SJSA1 (cell line): ENCODE results near the gene PGGHG. TPM values are rescaled to one million over a fixed set of nuclear protein-coding genes. Genes with fewer than 3 reads are reported as not detected.
"Not testable (repeated sequence)": the region's sequence is repeated elsewhere in the genome, so short reads cannot be mapped to it uniquely, and the experiment has no call there.

Source experiments
- DNase-seq, 2 experiments: peaks; one replicate each; pipeline ENCODE4 v3.0.0-alpha.2; 2015 to 2020; ENCODE audit warnings: low spot score in 2 of 2, low read depth in 1 of 2
- H3K27ac ChIP-seq: fragments of 250-450 bp; sonication (Bioruptor Pico); 2 replicates; pipeline ENCODE4 v1.5.1; 2020; ENCODE audit warnings: mild to moderate bottlenecking, moderate library complexity
- H3K27me3 ChIP-seq: fragments of 250-450 bp; sonication (Bioruptor Pico); replicated peaks from 2 replicates; pipeline ENCODE4 v1.5.1; 2020; ENCODE audit warnings: mild to moderate bottlenecking, moderate library complexity
- H3K36me3 ChIP-seq: fragments of 250-450 bp; sonication (Bioruptor Pico); 2 replicates; pipeline ENCODE4 v1.5.1; 2020; ENCODE audit warnings: mild to moderate bottlenecking
- H3K4me1 ChIP-seq: fragments of 250-450 bp; sonication (Bioruptor Pico); replicated peaks from 2 replicates; pipeline ENCODE4 v1.6.1; 2021; ENCODE audit warnings: mild to moderate bottlenecking
- H3K4me3 ChIP-seq: fragments of 250-450 bp; sonication (Bioruptor Pico); 2 replicates; pipeline ENCODE4 v1.5.1; 2020; ENCODE audit warnings: mild to moderate bottlenecking
- H3K9me3 ChIP-seq: fragments of 250-450 bp; sonication (Bioruptor Pico); replicated peaks from 2 replicates; pipeline ENCODE4 v1.5.1; 2020; ENCODE audit warnings: mild to moderate bottlenecking
- total RNA-seq: library from RNA; depleted of rRNA; stranded (reverse); fragments of >200 nt; shearing (Covaris generic); gene quantifications from 2 replicates; pipeline ENCODE4 v1.2.3, GENCODE V29; 2014

PGGHG gene
- total RNA-seq, 1 experiment from 2014 or later, result 4.6 TPM

DNA sequence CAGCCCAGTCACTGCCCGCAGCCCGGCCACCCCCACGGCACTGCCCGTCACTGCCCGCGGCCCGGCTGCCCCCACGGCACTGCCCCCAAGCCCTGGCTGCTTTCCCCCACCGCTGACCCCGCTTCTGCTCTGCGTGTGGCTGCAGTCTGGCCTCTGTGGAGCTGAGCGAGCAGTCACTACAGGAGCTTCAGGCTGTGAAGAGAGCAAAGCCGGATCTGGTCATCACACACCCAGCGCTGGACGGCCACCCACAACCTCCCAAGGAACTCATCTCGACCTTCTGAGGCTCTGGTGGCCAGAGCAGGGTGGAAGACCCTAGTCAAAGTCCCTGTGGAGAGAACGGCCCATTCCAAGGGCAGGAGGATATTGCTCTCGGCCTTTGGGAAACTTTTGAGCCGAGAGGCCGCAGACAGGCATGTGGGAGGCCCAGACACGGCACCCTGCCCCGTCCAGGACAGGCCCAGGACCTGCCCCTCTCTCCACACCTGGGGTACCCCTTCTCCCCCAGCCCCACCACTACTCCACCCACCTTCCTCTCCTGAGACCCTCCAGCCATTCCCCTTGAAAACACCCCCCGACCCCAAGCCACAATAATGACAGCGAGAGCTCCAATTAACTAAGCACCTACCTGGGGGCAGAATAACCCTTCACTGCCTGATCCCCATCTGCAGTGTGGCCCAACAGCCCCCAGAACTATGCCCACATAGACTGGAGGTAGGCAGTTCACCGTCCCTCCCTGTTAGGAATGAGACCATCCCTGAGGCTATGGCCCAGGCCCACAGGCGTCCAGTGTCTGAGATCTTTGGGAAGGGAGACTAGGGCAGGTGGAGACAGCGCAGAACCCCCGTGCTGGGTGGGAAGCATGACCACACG lies 3.7 kb upstream of the PGGHG start:
- DNase-seq, result no peak
- Histone ChIP-seq H3K27ac (no peak overlapping the region), H3K4me1 (peaks cover 18% of the 10 kb centered on the region), H3K4me3 (no peak overlapping the region), H3K27me3 (peaks cover 42% of the 10 kb centered on the region), H3K36me3 (no peaks in the 10 kb centered on the region), H3K9me3 (0 out of 2 replicates have a peak, but pooled peaks cover under 1% of the 10 kb centered on the region)

DNA sequence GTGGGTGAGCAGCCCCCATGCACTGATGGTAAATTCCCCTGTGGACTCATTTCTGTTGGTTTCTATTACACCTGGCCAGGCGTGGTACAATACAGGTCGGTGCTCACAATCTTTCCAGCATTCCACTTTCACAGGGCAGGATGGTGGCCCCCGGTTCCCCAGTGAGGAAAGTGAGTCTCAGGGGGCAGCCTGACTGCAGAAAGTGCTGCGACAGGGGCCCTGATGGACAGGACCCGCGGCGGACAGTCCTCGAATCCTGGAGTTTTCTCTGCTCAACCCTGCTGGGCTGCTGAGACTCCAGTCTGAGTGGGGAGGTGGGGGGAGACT lies 3.1 kb upstream of the PGGHG start:
- Histone ChIP-seq H3K4me1 (peaks cover 15% of the 10 kb centered on the region), H3K4me3 (no peak overlapping the region), H3K36me3 (no peaks in the 10 kb centered on the region), H3K27me3 (peaks cover 36% of the 10 kb centered on the region), H3K27ac (no peak overlapping the region), H3K9me3 (no peaks in the 10 kb centered on the region)
- DNase-seq, result no peak

DNA sequence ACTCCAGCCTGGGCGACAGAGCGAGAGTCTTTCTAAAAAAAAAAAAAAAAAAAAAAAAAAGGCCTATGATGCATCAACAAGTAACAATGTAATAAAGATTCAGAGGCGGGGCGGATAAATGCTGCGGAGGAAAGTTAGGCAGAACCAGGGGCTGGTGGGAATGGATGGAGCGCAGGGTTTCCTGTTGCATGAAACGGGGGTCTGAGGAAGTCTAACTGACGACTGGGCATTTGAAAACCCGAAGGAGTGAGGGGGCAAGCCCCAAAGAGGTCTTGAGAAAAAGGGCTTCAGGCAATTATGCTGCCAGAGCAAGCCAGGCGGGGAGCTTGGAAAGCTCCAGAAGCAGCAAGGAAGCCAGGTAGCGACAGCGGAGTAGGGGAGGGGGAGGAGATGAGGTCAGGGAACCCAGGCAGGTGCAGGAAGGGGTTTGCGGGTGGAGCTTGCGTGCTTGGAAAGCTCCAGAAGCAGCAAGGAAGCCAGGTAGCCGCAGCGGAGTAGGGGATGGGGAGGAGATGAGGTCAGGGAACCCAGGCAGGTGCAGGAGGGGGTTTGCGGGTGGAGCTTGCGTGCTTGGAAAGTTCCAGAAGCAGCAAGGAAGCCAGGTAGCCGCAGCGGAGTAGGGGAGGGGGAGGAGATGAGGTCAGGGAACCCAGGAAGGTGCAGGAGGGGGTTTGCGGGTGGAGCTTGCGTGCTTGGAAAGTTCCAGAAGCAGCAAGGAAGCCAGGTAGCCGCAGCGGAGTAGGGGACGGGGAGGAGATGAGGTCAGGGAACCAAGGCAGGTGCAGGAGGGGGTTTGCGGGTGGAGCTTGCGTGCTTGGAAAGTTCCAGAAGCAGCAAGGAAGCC lies 1.7 kb upstream of the PGGHG start:
- H3K4me1 ChIP-seq, result peaks cover 15% of the 10 kb centered on the region
- not testable (repeated sequence) for H3K4me3 ChIP-seq, DNase-seq, H3K36me3 ChIP-seq, H3K9me3 ChIP-seq, H3K27ac ChIP-seq
- peaks cover 23% of the 10 kb centered on the region for H3K27me3 ChIP-seq

DNA sequence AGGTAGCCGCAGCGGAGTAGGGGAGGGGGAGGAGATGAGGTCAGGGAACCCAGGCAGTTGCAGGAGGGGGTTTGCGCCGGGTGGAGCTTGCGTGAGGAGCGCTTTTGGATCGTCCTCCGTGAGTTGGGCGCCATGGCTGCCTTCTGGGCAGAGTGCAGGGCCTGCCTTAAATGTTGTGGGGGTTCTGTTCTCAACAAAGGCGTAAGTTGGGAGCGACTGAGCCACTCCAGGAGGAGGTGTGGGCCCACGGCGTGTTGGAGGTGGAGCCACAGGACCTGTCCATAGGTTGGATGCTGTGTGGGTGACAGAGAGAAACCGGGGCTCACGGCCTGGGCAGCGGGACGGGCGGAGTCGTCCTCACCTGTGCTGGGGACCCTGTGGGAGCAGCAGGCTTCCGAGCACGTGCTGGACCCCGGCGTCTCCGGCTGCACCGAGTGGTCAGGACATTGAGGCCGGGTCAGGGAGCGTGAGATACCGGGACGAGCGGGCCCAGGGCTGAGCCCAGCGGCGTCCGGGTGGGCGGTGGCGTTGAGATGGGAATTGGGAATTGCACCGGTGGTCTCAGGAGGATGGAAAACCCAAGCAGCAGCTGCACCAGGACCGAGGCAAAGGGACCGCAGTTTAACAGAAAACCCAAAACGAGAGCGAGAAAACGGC lies 977 bp upstream of the PGGHG start:
- Histone ChIP-seq H3K27me3 (peaks cover 15% of the 10 kb centered on the region), H3K4me3 (peak overlapping the region; percentile 48), H3K36me3 (no peaks in the 10 kb centered on the region), H3K27ac (no peak overlapping the region), H3K9me3 (no peaks in the 10 kb centered on the region), H3K4me1 (peaks cover 15% of the 10 kb centered on the region)
- no peak for DNase-seq

DNA sequence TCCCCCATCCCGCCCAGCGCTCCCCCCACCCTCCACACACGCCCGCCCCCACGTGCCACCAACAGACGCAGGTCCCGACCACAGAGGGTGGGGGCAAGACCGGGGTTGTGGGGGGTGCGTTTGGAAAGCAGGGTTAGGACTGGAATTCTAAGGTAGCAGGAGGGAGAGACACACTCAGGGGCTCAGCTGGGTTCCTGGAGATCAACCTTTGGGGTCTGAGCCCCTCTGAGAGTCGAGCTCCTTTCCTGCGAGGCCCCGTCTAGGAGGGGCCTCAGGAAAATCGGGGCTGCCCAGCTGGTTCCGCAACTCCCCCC lies 429 bp downstream of the PGGHG start:
- Histone ChIP-seq H3K4me3 (no peak overlapping the region), H3K9me3 (no peaks in the 10 kb centered on the region), H3K27ac (no peak overlapping the region), H3K4me1 (peaks cover 15% of the 10 kb centered on the region), H3K27me3 (peaks cover 15% of the 10 kb centered on the region), H3K36me3 (no peaks in the 10 kb centered on the region)
- no peak for DNase-seq

DNA sequence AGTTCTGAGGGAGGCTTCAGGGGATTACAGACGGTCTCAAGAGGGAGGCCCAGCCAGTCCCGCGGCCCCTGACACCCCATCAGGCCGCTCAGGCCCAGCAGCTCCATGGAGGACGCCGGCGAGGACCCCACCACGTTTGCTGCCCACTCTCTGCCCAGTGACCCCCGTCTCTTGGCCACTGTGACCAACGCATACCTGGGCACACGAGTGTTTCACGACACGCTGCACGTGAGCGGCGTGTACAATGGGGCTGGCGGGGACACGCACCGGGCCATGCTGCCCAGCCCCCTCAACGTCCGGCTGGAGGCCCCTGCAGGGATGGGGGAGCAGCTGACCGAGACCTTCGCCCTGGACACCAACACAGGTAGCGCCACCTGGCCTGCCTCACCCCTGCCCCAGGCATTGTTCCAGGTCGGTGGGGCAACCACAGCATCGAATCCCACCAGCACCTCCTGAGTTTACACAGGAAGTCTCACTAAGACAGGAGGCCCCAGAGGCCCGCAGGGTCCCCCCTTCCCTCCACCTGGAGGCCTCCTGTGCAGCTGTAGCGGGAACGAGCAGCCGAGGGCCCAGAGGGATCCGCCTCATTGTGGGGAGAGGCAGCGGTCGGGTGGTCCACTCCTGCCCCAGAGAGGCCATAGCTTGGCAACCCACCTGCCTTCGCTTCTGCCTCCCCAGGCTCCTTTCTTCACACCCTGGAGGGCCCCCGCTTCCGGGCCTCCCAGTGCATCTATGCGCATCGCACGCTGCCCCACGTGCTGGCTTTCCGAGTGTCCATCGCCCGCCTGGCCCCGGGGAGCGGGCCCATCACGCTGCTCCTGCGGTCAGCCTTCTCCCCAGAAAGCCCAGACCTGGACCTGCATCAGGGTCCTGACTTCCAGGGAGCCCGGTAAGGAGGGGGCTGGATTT lies 1.0 kb downstream of the PGGHG start:
- H3K27ac ChIP-seq, result no peak overlapping the region
- H3K4me3 ChIP-seq, result no peak overlapping the region
- H3K36me3 ChIP-seq, result no peaks in the 10 kb centered on the region
- no peak for DNase-seq
- no peaks in the 10 kb centered on the region for H3K9me3 ChIP-seq
- peaks cover 15% of the 10 kb centered on the region for H3K27me3 ChIP-seq
- peaks cover 15% of the 10 kb centered on the region for H3K4me1 ChIP-seq

DNA sequence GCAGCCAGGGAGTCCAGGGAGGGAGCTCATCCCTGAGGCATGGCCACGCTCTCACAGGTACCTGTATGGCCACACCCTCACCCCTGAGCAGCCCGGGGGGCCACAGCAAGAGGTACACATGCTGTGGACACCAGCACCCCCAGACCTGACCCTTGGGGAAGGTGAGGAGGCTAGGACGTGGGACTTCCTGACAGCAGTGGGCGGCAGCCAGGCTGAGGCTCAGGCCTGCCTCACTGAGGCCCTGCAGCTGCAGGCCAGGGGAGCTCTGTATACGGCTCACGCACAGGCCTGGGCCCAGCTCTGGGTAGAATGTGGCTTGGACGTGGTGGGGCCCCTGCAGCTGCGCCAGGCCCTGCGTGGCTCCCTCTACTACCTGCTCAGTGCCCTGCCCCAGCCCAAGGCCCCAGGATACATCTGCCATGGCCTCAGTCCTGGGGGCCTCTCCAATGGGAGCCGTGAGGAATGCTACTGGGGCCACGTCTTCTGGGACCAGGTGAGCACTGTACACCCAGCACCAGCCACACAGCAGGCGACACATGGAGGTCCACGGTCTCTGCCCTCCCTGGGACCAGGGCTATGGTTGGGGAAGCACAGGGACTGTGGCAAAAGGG lies 1.8 kb downstream of the PGGHG start:
- no peak for DNase-seq
- no peaks in the 10 kb centered on the region for H3K36me3 ChIP-seq
- no peak overlapping the region for H3K4me3 ChIP-seq
- H3K9me3 ChIP-seq, result no peaks in the 10 kb centered on the region
- H3K27ac ChIP-seq, result no peak overlapping the region
- H3K27me3 ChIP-seq, result peaks cover 12% of the 10 kb centered on the region
- H3K4me1 ChIP-seq, result peaks cover 15% of the 10 kb centered on the region

DNA sequence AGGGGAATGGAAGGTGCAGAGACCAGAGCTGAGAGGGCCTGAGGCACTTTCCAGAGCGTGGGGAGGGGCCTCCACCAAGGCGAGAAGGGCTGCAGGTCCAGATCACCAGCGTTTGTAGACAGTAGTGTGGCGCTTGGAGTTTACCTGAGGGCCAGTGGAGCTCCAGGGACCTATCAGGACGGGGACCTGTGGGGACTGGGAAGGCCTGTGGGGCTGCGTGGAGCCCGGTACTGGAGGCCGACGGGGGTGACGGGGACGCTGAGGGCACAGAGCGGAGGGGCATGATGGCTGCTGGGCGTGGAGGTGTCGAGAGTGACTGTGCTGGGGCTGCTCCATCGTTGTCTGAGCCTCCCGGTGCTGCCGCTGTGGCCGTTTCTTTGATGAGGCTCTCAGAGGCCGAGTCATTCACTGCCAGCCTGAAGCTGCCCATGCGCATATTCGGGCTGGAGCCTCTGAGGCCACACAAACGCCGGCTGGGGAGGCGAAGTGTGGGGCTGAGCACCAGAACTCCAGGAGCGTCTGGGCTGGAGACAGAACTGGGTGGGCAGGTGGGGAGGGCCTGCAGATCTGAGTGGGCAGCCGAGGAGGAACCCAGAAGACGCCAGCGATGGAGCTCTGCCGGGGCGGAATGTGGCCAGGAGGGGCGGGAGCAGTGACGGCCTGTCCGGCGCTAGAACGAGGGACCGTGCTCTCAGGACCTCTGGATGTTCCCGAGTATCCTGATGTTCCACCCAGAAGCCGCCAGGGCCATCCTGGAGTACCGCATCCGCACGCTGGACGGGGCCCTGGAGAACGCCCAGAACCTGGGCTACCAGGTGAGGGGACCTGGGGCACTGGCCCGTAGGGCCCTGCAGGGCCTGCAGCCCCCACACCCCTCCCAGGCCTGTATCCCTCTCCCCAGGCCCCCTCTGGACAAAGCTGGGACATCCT lies 2.6 kb downstream of the PGGHG start:
- DNase-seq, result no peak
- no peaks in the 10 kb centered on the region for H3K9me3 ChIP-seq
- H3K36me3 ChIP-seq, result no peaks in the 10 kb centered on the region
- peaks cover 10% of the 10 kb centered on the region for H3K27me3 ChIP-seq
- peaks cover 15% of the 10 kb centered on the region for H3K4me1 ChIP-seq
- H3K4me3 ChIP-seq, result no peak overlapping the region
- H3K27ac ChIP-seq, result no peak overlapping the region

DNA sequence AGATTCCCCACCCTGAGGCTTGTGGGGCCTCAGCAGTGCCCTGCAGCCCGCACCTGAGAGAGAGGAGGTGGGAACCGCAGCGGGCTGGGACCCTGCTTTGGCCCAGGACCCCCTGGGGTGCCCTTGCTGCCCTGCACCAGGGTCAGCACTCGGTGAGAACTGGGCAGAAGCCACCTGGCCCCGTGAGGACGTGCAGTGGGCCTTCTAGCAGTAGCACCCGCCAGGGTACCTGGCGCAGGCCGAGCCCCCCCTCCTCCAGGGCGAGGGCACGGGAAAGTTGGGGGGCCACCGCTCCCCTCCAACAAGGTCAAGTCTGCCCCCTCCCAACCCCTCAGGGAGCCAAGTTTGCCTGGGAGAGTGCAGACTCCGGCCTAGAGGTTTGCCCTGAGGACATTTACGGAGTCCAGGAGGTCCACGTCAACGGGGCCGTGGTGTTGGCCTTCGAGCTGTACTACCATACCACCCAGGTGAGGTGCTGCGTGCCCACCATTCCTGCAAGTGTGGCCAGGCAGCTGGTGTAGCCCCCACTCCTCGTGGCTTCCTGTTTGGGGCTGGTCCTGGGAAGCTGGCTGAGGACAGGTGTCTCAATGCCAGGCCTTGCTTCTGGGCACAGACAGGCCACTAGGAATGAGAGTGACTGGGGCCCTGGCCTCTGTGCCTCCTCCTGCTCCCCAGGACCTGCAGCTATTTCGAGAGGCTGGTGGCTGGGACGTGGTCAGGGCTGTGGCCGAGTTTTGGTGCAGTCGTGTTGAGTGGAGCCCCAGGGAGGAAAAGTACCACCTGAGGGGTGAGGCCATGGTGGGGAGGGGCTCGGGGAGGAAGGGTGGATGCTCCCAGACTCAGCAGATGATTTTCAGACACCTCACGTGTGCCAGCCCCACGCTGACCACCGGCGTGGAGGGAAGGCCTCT lies 3.5 kb downstream of the PGGHG start:
- Histone ChIP-seq H3K36me3 (no peaks in the 10 kb centered on the region), H3K27me3 (peaks cover 10% of the 10 kb centered on the region), H3K27ac (no peak overlapping the region), H3K4me3 (no peak overlapping the region), H3K4me1 (peaks cover 21% of the 10 kb centered on the region), H3K9me3 (no peaks in the 10 kb centered on the region)
- DNase-seq, result no peak

DNA sequence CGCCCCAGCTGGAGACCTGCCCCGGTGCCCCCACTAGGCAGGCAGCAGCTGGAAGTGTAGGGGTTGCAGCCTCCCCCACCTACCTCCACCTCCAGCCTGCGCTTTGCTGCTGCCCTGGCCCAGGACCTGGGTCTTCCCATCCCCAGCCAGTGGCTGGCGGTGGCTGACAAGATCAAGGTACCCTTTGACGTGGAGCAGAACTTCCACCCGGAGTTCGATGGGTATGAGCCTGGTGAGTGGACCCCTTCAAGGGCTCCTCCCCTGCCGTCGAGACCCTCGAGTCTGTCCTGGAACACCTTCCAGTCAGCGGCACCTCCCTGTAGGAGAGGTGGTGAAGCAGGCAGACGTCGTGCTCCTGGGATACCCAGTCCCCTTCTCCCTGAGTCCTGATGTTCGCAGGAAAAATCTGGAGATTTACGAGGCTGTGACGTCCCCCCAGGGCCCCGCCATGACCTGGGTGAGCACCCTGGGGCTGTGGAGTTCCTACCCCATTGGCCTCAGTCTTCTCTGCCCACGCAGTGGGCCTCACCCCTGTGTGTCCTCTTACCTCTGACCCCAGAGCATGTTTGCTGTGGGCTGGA lies 4.4 kb downstream of the PGGHG start:
- H3K27me3 ChIP-seq, result peaks cover 4% of the 10 kb centered on the region
- no peak for DNase-seq
- no peaks in the 10 kb centered on the region for H3K9me3 ChIP-seq
- no peak overlapping the region for H3K27ac ChIP-seq
- H3K4me3 ChIP-seq, result no peak overlapping the region
- no peaks in the 10 kb centered on the region for H3K36me3 ChIP-seq
- peaks cover 23% of the 10 kb centered on the region for H3K4me1 ChIP-seq
